ENCODE data around the gene COX6A2.

GRCh38 chr16:31397701-31398100 lies 30.5 kb downstream of the COX6A2 start:
- TF ChIP-seq CTCF (IDR thresholded peaks at IDR 0.05) (no peak), E2F5 (CRISPR knock-in tag; IDR thresholded peaks at IDR 0.05) (no peak), ZNF263 (CRISPR knock-in tag; IDR thresholded peaks at IDR 0.05; ENCODE audit: low read depth) (no peak), IRF1 (CRISPR knock-in tag; IDR thresholded peaks at IDR 0.05) (no peak), TP53 (CRISPR knock-in tag; IDR thresholded peaks at IDR 0.05) (no peak)
- TF ChIP-seq, protein P1, sequence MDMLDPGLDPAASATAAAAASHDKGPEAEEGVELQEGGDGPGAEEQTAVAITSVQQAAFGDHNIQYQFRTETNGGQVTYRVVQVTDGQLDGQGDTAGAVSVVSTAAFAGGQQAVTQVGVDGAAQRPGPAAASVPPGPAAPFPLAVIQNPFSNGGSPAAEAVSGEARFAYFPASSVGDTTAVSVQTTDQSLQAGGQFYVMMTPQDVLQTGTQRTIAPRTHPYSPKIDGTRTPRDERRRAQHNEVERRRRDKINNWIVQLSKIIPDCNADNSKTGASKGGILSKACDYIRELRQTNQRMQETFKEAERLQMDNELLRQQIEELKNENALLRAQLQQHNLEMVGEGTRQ (CRISPR knock-in tag; IDR thresholded peaks at IDR 0.05), result no peak
- TF ChIP-seq, protein P2, sequence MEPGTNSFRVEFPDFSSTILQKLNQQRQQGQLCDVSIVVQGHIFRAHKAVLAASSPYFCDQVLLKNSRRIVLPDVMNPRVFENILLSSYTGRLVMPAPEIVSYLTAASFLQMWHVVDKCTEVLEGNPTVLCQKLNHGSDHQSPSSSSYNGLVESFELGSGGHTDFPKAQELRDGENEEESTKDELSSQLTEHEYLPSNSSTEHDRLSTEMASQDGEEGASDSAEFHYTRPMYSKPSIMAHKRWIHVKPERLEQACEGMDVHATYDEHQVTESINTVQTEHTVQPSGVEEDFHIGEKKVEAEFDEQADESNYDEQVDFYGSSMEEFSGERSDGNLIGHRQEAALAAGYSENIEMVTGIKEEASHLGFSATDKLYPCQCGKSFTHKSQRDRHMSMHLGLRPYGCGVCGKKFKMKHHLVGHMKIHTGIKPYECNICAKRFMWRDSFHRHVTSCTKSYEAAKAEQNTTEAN (CRISPR knock-in tag; IDR thresholded peaks at IDR 0.05), result no peak
- TF ChIP-seq, protein P3, sequence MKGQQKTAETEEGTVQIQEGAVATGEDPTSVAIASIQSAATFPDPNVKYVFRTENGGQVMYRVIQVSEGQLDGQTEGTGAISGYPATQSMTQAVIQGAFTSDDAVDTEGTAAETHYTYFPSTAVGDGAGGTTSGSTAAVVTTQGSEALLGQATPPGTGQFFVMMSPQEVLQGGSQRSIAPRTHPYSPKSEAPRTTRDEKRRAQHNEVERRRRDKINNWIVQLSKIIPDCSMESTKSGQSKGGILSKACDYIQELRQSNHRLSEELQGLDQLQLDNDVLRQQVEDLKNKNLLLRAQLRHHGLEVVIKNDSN (CRISPR knock-in tag; IDR thresholded peaks at IDR 0.05), result no peak
